Mucosa of gallbladder (tissue), 1 donor: ENCODE measurements around the gene LCN15. TPM values are rescaled to one million over a fixed set of nuclear protein-coding genes. Genes with fewer than 3 reads are reported as not detected.

Experiments
- DNase-seq: peaks from one replicate; pipeline ENCODE4 v3.0.0-alpha.2; 2020; ENCODE audit warnings: low spot score
- total RNA-seq: library from RNA; stranded (reverse); gene quantifications from one replicate; pipeline ENCODE4 v1.2.1, GENCODE V29; 2021
- donor health status: DM: no; HTN: no; CAD: no.

LCN15 gene
- total RNA-seq, 1 donor from 2014 or later, result not detected

DNA sequence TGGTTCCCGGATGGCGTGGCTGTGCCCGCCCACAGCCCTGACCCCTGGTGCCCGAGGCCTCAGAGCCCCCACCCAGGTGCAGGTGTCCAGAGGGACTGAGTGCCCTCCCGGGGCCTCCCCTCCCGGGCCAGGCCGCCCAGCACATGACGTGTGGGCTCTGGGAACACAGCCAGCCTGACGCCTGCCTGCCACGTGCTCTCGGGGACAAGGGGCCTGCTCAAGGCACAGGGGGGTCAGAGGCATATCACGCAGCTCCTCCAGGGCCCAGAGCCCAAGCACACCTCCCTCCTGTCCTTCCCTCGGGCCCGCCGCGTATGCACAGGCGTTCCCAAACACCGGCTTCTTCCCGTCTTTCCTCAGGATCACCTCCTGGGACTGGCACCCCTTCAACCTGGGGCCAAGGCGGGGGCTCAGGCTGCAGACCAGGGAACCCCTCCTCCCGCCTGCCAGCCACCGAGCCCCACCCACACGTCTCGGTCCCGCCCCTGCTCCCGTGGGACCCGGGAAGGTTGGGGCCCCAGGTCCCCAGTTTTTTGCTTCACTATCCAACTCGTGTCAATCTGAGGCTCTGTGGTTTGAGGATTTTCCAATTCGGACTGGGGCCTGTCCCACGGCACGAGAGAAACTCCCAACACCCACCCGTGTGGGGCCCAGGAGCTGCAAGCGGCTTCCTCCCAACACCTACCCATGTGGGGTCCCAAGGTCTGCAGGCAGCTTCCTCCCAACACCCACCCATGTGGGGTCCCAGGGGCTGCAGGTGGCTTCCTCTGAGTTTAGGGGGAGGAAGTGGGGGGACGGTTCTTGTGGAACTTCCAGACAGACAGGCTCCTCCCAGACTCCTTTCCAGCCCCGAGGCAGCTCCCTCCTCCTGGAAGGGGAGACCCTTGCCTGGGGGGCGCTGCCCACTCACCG, 23.1 kb downstream of the LCN15 start:
- DNase-seq, result no peak

DNA sequence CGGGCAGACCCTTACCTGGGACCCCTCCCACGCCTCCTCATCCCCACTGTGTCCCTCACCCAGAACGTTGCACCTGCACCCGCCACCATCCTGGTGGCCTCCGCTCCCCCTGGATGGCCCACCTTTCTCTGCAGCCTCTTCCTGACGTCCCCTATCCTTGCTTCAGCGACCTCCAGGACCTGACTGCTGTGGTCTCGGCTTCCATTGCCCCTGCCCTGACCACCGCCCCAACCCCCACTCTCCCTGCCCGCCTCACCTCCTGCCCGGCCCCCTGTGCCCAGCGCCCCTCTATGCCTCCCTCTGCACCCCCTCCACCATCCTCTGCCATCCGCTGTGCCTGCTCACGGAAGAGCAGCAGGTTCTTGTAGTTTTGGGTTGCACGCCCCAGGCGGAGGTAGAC, 23.8 kb downstream of the LCN15 start:
- no peak for DNase-seq

DNA sequence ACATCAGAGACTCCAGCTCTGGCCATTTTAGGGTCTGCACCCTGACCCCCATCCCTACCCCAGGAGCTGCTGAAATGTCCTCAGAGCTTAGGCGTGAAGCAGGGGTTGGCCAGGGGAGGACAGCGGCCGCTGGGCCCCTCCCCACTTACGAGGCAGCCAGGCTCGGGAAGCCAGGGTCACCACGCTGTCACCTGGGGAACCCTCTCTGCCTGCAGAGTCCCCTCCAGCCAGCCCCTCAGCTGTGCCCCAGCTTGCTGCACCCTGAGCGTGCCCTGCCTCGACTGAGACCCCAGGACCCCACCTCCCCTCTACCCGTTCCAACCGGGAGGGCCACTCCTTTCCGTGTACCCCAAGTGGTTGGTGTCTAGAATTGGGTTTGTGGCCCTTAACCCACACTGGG, 24.2 kb downstream of the LCN15 start:
- DNase-seq, result no peak

DNA sequence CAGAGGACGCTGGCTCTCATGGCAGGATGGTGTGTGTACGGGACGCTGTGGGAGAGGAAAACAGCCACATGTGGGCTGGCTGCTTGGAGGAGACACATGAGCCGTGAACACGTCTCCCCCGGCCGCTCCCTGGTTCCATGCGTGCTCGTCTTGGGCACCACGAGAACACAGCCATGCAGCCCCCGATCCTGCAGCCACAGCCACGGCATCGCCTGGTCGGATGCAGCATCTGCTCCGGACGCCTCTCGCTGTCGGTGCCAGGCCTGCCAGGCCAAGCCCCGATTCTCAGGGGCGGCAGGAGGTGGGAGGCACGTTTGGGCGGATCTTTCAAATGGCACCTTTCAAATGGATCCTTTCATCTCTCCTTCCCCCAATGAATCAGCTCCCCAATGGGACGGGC, 24.8 kb downstream of the LCN15 start:
- DNase-seq, result no peak

DNA sequence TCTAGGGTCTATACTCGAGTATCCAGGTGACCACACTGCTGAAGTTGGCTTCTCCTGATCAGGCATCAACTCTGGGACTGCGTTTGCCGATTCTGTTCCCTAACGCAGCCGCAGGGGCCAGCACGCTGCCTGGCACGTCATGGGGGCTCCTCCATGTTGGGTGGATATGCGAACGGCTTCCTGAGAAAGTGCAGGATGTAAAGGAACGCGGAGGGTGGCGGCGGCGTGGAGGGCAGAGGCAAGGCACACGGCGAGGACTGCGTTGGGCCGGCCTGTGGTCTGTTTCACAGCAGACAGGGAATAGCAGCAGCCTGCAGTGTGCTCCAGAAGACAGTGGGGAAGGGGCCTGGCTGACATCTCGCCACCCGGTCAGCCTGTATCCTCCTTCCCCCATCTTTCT, 25.4 kb downstream of the LCN15 start:
- DNase-seq, result no peak

DNA sequence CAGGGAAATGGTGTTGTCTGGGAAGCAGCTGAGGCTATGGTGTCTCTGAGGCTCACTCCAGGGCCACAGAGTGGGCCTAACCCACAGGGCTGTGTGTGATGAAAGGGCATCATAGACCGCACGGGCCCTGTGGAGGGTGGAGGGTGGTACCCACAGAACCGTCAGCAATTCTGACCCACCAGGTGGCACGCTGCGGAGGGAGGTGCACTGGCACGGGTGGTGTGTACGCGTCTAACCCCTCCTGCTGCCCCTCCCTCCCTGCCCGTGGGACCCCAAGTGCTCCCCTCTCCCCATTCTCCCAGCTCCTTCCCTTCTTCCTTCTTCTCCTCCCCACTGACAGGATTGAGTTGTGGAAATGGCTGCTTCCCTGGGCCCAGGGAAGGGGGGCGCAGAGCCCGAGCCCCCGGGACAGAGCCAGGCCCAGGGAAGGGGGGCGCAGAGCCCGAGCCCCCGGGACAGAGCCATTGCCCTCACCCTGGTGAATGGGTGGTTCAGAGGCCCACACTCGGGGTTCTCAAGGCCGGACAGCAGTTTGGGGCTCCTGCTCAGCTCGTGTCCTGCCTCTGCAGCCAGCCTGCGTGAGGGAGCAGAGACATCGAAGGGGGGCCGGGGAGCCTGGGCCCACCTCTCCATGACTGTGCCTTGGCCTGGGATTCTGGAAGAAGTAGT, 28.4 kb downstream of the LCN15 start:
- DNase-seq, result no peak

DNA sequence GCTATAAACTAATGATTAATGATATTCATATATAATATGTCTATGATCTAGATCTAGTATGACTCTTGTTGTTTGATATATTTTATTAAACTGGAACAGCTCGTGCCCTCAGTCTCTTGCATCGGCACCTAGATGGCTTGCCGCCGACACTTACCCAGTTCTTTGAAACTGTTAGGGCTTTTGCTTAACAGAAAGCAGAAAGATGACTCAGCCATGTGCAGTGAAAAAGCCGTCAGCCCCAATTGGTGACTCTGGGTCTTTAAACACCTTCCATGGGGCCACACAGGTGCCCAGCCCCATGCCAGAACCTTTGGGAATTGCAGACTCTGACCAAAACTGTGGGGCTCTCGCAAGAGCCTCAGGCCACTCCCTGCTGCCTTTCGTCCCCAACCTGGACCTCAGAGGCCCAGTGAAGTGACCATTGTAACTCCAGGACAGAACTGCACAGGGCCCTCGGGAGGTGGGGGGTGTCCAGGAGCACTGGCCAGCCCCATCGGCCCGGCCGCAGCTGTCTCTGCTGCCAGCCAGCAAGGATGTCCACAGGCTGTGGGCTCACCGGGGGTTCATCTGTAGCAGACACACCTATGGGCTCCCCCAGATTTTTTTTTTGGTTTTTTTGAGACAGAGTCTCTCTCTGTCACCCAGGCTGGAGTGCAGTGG, 29.4 kb downstream of the LCN15 start:
- DNase-seq, result no peak

DNA sequence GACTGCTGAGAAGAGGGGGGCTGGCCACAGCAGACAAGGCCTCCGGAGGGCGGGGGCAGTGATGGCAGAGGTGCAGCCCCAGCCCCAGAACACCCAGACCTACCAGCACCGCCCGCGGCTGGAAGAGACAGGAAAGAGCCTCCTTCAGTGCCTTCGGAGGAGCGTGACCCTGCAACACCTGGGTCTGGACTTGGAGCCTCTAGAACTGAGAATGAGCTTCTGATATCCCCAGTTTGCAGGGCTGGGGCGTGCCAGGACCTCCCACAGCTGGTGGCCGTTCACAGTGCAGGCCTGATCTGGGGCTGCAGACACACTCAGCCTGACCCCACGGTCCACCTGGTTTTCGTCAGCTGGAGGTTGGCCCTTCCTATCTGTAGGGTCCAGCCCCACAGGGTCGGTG, 30.7 kb downstream of the LCN15 start:
- no peak for DNase-seq

DNA sequence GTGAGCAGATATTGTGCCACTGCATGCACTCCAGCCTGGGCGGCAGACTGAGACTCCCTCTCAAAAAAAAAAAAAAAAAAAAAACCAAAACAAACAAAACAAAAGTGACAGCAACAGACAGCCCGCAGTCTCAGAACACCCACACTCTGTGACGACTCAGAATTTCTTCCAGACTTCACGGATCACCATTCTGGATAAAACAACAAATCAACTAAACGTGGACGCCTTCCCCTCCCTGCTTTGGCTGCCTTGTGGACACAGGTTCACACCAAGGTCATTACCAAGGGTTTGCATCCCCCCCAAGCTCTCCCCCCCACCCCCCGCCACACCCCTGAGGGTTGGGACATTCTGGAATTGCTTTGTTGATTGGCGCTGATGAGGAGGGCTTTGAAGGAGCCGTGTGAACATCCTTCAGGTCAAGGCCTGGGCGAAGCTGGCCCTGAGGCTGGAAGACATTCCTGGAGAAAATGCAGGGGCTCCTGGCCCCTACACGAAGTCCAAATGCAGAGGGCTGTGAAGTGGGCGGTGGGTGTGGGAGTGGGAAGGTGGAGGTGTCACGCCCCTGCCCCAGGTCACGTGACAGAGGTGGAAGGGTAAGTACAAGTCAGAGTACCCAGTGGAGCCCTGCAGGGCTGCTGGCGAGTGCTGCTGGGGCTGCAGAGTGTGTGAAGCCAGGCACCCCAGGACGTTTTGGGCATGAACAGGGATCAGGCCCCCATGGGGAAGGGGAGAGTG, 31.7 kb downstream of the LCN15 start:
- no peak for DNase-seq

DNA sequence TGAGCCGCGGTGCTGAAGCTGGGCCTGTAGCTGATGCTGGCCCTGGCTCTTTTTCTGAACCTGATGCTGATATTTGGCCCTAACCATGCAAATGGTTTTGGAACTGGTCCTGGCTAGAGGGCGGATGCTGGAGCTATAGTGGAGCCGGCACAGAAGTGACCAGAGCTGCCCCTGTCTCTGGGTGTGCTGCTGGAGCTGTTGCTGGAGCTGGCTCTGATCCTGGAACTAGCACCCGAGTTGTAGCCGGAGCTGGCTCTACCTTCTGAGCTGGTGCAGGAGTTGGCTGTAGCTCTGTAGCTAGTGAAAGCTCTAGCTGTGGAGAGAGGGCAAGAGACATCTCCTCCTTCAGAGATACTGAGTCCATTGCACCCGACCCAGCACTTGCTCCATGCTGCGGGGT, 34.4 kb downstream of the LCN15 start:
- no peak for DNase-seq

DNA sequence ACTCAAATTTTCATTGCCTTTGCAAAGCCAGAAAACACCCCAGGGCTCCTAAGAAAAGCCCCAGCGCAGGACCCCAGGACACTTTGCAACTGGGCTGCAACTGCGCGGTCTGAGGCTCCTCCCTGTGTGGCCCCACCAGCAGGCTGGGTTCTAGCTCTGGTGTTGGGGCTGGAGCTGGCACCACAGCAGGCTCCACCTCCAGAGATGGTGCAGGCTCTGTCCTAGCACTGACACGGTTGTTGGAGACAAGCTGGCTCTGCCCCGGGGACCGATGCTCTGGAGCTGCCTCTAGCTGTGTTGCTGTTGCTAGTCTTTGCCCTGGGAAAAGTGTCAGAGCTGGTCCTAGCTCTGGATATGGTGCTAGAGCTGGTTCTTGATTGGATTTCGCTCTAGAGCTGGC, 35.2 kb downstream of the LCN15 start:
- no peak for DNase-seq

DNA sequence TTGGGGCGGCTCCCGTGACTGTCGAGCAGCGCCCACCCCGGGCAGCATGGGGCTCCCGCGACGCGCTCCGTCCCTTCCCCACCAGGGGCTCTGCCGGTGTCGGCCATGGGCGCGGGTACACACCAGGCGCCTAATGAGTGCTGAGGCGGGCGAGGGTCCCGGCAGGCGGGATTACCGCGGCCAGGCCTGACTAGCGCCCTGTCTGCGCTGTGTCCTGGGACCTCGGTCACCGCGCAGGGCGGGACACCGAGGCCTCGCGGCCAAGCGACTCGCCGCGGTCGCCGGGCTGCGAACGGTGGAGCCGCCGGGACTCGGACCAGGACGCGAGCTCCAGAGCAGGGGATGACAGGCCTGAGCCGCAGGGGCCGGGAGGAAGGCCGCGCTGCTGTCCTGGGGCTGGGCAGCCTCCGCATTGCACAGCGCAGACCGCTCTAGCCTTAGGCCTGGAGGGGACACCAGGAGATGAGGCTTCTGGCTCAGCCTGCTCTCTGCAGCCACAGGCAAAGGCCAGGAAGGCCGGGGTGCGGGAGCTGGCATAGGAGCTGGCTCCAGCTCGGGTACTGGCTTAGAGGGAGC, 35.7 kb downstream of the LCN15 start:
- no peak for DNase-seq

DNA sequence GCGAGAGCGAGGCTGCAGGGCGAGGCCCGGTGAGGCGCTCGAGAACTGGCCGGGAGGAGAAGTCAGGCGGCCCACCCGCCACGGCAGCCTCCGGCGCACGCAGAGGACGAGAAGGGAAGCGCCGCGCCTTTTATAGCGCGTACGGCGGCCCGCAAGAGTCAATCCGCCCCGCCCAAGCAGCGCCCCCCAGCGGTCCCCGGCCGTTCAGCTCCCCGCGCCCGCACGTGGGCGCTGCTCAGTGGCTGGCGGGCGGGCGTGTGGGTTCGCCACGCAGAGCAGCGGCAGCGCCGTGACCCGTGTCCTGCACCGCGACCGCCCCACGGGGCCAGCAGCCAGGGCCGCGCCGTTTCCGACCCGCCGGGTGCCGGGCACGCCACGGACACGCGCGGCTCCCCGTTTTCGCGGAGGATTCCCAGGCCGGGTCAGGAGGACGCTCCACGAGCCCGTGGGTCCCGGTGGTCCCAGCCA, 36.2 kb downstream of the LCN15 start:
- DNase-seq, result peak; percentile 92

DNA sequence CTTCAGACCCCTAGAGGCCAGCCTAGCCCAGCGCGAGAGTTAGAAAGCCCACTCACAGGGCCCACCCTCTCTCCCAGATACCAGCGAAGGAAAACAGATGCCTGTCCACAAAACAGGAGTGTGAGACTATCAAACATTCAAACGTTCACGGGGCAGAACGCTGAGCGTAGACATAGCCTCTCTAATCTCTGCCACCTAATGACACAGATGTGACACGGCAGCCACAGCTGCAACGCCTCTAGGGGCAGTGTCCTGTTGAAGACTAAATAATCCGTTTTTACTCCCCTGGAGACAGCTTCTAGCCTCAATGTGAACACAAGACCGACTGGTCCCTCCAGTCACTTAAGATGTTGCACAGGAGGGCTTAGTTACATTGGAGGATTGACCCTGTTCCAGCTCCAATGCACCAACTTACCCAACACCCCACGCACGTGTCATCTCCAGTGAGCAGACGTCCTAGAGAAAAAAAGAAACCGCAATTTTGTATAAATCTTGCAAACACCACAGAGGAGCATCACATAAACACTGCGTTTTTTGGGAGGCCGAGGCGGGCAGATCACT, 37.6 kb downstream of the LCN15 start:
- DNase-seq, result no peak

DNA sequence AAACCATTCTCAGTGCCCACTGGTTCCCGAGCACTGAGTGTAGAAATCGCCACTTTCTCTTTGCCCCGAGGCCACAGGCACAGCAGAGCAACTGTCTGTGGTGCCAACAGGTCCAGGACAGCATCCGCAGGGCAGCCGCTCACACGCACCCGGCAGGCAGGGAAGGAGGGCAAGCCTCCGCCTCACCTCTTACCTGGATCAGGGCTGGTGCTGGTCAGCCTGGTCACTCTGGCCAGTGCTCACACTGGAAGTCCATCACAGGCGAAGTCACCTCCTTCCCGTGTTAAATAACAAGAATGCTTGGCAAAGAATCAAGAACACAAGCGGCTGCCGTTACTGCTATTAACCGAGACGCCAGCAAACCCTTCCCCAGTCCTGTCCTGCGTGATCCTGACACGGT, 38.2 kb downstream of the LCN15 start:
- no peak for DNase-seq

DNA sequence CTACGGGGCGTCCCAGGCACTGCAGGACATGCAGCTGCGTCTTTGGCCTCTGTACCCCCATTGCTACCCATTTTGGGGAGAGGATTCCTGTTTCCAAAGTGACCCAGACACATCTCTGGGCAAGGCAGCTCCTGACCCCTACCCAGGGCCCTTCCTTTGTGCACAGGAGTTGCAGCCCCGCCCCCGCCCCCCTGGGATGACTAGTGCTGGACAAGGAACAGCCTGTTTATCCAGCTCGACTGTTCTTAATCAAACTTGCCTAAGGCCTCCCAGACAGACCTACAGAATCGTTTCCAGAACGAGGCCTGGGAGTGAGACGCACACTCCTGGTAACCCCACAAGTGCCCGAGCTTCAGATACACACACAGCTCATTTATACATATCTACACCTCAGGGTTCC, 38.7 kb downstream of the LCN15 start:
- no peak for DNase-seq

DNA sequence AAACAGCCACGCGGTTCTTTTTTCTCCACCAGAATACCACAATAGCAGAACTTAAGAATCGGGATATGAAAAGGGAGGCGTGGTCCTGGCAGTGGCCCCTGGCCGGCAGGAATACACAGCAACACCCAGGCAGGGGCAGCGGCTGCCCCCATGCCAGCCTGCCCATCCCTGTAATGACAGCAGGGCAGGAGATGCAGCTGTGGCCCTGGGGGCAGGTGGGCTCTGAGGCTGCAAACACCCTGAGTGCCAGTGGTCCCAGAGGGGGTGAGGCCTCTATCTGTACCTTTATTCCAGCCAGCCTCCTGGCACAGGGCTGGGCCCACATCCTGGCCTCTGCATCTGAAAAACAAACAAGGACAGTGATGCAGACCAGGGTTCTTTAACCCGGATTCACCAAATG, 39.5 kb downstream of the LCN15 start:
- DNase-seq, result no peak

DNA sequence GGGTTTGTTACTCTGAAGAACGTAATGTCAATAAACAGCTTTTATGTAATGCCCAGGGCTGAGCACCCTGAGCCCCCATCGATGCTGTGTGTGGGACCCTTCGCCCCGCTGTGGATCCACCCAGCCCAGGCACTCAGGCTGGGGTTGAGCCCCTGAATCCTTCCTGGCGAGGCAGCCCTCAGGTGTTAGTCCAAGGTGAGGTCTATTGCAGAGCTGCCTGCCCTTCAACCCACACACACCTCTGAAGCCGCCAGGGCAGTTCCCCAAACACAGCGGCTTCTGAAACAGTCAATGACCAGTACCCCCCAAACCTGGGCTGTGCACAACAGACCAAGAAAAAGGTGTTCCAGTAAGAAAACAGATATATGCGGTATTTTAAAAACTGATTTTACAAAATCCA, 40.3 kb downstream of the LCN15 start:
- DNase-seq, result no peak

DNA sequence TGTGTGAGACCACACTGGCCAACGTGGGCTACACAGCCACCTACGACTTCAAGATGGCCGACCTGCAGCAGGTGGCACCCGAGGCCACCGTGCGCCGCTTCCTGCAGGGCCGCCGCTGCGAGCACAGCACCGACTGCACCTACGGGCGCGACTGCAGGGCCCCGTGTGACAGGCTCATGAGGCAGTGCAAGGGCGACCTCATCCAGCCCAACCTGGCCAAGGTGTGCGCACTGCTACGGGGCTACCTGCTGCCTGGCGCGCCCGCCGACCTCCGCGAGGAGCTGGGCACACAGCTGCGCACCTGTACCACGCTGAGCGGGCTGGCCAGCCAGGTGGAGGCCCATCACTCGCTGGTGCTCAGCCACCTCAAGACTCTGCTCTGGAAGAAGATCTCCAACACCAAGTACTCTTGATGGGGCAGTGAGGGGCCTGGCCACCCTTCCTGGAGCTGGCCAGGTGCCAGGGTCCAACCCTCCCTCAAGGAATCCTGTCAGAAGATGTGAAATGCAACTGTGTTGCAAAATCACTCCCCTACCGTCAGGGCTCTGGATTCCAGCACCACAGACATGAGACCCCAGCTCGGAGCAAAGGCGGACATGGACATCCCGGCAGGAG, 40.8 kb downstream of the LCN15 start:
- no peak for DNase-seq

DNA sequence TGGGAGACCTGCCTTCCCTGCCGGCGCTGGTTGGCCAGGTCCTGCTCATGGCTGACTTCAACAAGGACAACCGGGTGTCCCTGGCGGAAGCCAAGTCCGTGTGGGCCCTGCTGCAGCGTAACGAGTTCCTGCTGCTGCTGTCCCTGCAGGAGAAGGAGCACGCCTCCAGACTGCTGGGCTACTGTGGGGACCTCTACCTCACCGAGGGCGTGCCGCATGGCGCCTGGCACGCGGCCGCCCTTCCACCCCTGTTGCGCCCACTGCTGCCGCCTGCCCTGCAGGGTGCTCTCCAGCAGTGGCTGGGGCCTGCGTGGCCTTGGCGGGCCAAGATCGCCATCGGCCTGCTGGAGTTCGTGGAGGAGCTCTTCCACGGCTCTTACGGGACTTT, 41.4 kb downstream of the LCN15 start:
- no peak for DNase-seq
